Right lobe of liver (tissue), 6 donors: ENCODE data around the gene TNKS2. TPM values are rescaled to one million over a fixed set of nuclear protein-coding genes. Genes with fewer than 3 reads are reported as not detected.

ENCODE experiments used
- ATAC-seq, 4 donors: fragments of 200-7000 bp; cut with Tn5 transposase; one replicate each; pipeline ENCODE4 v1.9.1; 2020; ENCODE audit warnings: mild to moderate bottlenecking in 4 of 4, moderate library complexity in 4 of 4
- DNase-seq, 3 donors: peaks; one replicate each; pipeline ENCODE4 v3.0.0-alpha.2; 2020
- H3K27ac ChIP-seq, 3 donors: fragments of 200-600 bp; one replicate each; pipeline ENCODE4 v1.8.0; 2022
- H3K27me3 ChIP-seq, 2 donors: fragments of 200-600 bp; one replicate each; pipeline ENCODE4 v1.8.0; 2022
- H3K36me3 ChIP-seq, 4 donors: fragments of 200-600 bp; sonication (generic) in 1 of 4; one replicate each; pipeline versions ENCODE4 v1.5.1 to v1.8.0; 2017 to 2022; ENCODE audit warnings: control low read depth in 1 of 4
- H3K4me1 ChIP-seq, 4 donors: fragments of 200-600 bp; sonication (generic) in 1 of 4; one replicate each; pipeline versions ENCODE4 v1.5.1 to v1.8.0; 2017 to 2022; ENCODE audit warnings: control low read depth in 1 of 4
- H3K4me3 ChIP-seq, 3 donors: fragments of 200-600 bp; one replicate each; pipeline ENCODE4 v1.8.0; 2022
- H3K9me3 ChIP-seq, 4 donors: fragments of 200-600 bp; sonication (generic) in 1 of 4; one replicate each; pipeline versions ENCODE4 v1.5.1 to v1.8.0; 2017 to 2022; ENCODE audit warnings: control low read depth in 1 of 4
- CTCF ChIP-seq, 4 donors: fragments of 200-600 bp in 3 of 4; fragments of 450-650 bp in 1 of 4; IDR thresholded peaks; one replicate each; pipeline versions ENCODE4 v1.5.1 to v1.8.0; 2016 to 2022; ENCODE audit warnings: antibody characterized with exemption in 4 of 4, mild to moderate bottlenecking in 2 of 4
- POLR2A ChIP-seq: fragments of 450-650 bp; IDR thresholded peaks from one replicate; pipeline ENCODE4 v1.6.1; 2017; ENCODE audit warnings: antibody characterized with exemption, mild to moderate bottlenecking
- WGBS: methylation state at CpG from one replicate; pipeline ENCODE4 v1.1.6; 2018; ENCODE audit warnings: low coverage, low lambda C conversion rate; ENCODE audit not compliant: insufficient coverage; ENCODE audit errors: missing lambda C conversion rate; 5-methylcytosine and 5-hydroxymethylcytosine counted together
- intact Hi-C, 2 donors: fragments of 100-400 bp; cut with DNase I; formaldehyde crosslinking; loops; one replicate each; pipeline versions ENCODE4 v1.11.2 to v1.14.1; 2022
- small RNA-seq, 2 experiments: library from RNA; depleted of rRNA; stranded (forward); fragments of <200 nt; gene quantifications; one replicate each; pipeline ENCODE3, GENCODE V24; 2016
- total RNA-seq, 6 experiments: library from RNA; depleted of rRNA in 2 of 6; stranded (reverse); fragments of >200 nt in 2 of 6; fragmentation: NEBNext Ultra II Directional in 3 of 6; extraction: Animal tissue kit (Norgen Biotek cat#: 25700) in 3 of 6; gene quantifications; one replicate each; pipeline versions ENCODE4 v1.1.0 to v1.2.4, GENCODE V29; 2016 to 2023
- donor health status: DM: no; HTN: yes; CAD: no.
- donor health status: DM: no; HTN: no; CAD: no.
- donor health status: DM: no; HTN: no; CAD: no.
- donor health status: DM: no; HTN: yes; CAD: no.
- donor health status: DM: no; HTN: yes; CAD: no.

The TNKS2 gene
- total RNA-seq, 6 experiments from 2014 or later: 11.5 to 16.6 (median 15.1) TPM

- peak within 1 kb of the TSS; percentile 20 to 52 (median 34) for H3K27ac ChIP-seq
- peaks cover 0 to 6% (median 0%) of the 10 kb centered on the region in 4 donors for H3K4me1 ChIP-seq
- WGBS: under 1% methylated on average over 18 of the region's 19 CpGs
- no peak for TF ChIP-seq CTCF (IDR thresholded peaks at IDR 0.05)
- no peak for TF ChIP-seq POLR2A
- DNase-seq (no peak), ATAC-seq (peak; percentile 28 to 51 (median 30))
- peak within 1 kb of the TSS; percentile 50 to 83 (median 74) for H3K4me3 ChIP-seq
- H3K9me3 ChIP-seq: no peaks in the 10 kb centered on the region
- no peaks in the 10 kb centered on the region for H3K36me3 ChIP-seq
- H3K27me3 ChIP-seq: no peaks in the 10 kb centered on the region
- intact Hi-C loops: no loop called here
These were observed 111.0 kb downstream of the TNKS2 start, which contains the start of gene FGFBP3 for GRCh38 chr10:91909117-91909677. TSS of gene FGFBP3 (minus strand) at chr10:91909486. CDS start at chr10:91908969, 517 bp downstream.

GRCh38 chr10:91910467-91910866, 112.2 kb downstream of the TNKS2 start:
- H3K27ac ChIP-seq: no peak overlapping the region
- no peaks in the 10 kb centered on the region for H3K36me3 ChIP-seq
- DNase-seq (no peak), ATAC-seq (no peak)
- WGBS: 70% methylated on average over 4 of the region's 4 CpGs
- H3K4me1 ChIP-seq: peaks cover 0 to 6% (median 0%) of the 10 kb centered on the region in 4 donors
- no peaks in the 10 kb centered on the region for H3K9me3 ChIP-seq
- H3K4me3 ChIP-seq: no peak overlapping the region
- TF ChIP-seq POLR2A (no peak), CTCF (IDR thresholded peaks at IDR 0.05) (no peak)
- intact Hi-C loops: no loop called here
- H3K27me3 ChIP-seq: no peaks in the 10 kb centered on the region

Small RNAs within 50 kb of the gene (small RNA-seq; reads per million reads assigned to genes)
- gene AL359198.2 (0 reads per million in 2 experiments), gene SRP9P1 (0 to 0.58 reads per million in 2 experiments)

Other genes starting within 250 kb of the TNKS2 start
- 100 to 1,000 TPM in 2 of 6 experiments, 10 to 100 TPM in 4; 24.7 to 158 (median 51.3) TPM for gene PPP1R3C, start 165.4 kb upstream of the TNKS2 start, total RNA-seq
- under 1 TPM in 5 of 6 experiments, not detected in 1; 0.10 to 0.55 (median 0.20) TPM for gene FGFBP3, start 111.1 kb downstream of the TNKS2 start, total RNA-seq
- gene BTAF1, start 125.3 kb downstream of the TNKS2 start, total RNA-seq: 10 to 100 TPM; 13.4 to 20.3 (median 17.4) TPM